Epithelial cell of proximal tubule (primary cell): ENCODE data around the gene OTULIN. TPM values are rescaled to one million over a fixed set of nuclear protein-coding genes. Genes with fewer than 3 reads are reported as not detected.

Experiments used
- DNase-seq: peaks from one replicate; pipeline ENCODE4 v3.0.0-alpha.2; 2011; ENCODE audit warnings: low read depth
- H3K4me3 ChIP-seq: 2 replicates; pipeline ENCODE4 v1.5.1; 2011; ENCODE audit warnings: low read depth, mild to moderate bottlenecking, low read length
- total RNA-seq: library from RNA; depleted of rRNA; stranded (reverse); fragments of >200 nt; gene quantifications from 2 replicates; pipeline ENCODE4 v1.2.3, GENCODE V29; 2015
- TF ChIP-seq, protein P1 (sequence below): conservative IDR thresholded peaks from 2 replicates; pipeline ENCODE4 v1.5.1; 2012; ENCODE audit warnings: low read depth, mild to moderate bottlenecking, low read length

Gene OTULIN
- total RNA-seq, 1 donor from 2014 or later, result 32.9 TPM

DNA sequence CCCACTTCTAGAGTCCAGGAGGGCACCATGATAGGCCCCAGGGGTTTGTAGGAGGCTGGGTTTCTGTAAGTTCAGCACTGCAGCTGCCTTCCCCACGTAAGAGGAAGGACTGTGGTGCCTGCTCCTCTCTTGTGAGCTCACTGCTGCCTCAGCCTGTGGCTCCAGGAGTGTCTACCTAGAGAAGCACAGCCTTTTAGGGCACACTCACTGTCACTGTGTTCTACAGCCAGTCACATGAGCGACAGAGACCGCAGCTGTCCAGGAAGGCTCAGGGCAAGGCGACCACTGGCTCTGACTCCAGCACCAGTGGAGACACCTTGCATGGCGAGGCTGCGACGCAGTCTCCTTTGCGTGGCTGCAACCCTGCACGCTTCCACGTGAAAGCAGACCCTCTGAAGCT is 72.8 kb downstream of the OTULIN start:
- no peak for DNase-seq
- no peak overlapping the region for H3K4me3 ChIP-seq
- TF ChIP-seq, protein P1, sequence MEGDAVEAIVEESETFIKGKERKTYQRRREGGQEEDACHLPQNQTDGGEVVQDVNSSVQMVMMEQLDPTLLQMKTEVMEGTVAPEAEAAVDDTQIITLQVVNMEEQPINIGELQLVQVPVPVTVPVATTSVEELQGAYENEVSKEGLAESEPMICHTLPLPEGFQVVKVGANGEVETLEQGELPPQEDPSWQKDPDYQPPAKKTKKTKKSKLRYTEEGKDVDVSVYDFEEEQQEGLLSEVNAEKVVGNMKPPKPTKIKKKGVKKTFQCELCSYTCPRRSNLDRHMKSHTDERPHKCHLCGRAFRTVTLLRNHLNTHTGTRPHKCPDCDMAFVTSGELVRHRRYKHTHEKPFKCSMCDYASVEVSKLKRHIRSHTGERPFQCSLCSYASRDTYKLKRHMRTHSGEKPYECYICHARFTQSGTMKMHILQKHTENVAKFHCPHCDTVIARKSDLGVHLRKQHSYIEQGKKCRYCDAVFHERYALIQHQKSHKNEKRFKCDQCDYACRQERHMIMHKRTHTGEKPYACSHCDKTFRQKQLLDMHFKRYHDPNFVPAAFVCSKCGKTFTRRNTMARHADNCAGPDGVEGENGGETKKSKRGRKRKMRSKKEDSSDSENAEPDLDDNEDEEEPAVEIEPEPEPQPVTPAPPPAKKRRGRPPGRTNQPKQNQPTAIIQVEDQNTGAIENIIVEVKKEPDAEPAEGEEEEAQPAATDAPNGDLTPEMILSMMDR, result no peak

DNA sequence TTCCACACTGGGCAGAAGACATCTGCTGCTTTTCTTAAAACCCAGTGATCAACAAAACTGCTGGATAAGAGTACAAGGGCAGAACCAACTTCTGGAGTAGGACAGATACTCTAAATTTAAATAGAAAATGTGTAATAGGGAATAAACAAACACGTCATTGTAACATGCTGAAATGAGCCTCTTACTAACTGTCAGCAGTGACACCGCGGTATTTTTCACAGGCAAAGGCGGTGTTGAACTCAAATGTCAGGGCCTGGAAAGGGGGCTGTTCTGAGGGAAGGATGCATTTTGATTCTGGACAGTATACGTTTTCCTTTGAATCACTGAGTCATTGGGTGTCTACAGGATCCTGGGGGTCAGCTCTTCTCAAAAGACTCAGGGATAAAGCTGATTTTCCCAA is 73.5 kb downstream of the OTULIN start:
- DNase-seq, result no peak
- TF ChIP-seq, protein P1, result no peak
- H3K4me3 ChIP-seq, result no peak overlapping the region

DNA sequence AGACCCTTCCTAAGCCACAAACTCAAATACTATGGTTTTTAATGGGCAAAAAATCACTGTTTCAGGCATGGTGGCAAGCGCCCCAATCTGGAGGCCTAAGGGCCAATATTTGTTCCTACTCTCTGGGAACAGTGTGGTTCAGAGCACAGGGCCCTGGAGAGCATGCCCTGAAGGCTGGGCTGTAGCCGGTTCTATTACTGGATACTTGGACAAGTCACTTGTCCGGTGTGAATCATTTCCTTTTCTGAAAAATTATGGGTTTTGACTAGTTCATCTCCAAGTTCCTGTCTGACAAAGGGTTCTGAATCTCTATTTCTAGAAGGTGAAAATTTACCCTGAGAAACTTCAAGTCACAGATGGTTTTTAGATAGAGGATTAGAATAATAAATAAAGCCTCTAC is 75.0 kb downstream of the OTULIN start:
- TF ChIP-seq, protein P1, result no peak
- DNase-seq, result no peak
- H3K4me3 ChIP-seq, result no peak overlapping the region

DNA sequence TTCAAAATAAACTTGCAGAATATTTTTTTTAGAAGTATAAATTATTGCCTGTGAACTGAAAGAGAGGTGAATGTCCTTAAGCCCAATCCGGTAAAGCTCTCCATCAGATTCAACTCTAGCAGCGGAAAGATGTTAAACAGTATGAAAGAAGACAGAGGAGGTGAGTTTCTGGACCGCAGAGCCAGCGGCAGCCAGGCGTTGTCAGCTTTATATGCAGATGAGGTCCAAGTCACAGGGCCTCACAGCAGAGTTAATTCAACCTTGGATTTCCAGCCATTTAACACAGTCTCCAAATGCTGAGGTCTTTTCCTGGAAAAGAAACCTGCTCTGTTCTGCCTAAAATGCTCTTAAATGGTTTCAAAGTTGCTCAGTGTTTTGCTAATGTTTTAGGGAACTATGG is 75.5 kb downstream of the OTULIN start:
- no peak overlapping the region for H3K4me3 ChIP-seq
- TF ChIP-seq, protein P1, result no peak
- no peak for DNase-seq

DNA sequence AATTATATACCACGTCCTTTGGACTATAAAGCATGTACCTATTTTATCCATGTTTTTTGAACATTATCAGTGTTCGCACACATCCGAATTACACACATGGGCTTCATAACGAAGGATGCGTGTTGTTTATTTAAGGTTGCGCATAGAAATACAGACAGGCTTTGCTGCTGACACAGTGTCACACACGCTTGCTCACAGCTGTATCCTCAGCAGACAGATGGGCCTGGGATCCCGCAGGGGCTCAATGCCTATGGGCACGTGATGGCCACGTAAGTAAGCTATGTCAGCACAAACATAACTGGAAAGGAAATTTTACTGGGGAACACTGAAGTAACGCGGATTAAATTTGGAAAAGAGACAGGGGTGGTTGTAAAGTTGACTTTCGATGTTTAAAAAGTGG is 76.6 kb downstream of the OTULIN start:
- DNase-seq, result no peak
- H3K4me3 ChIP-seq, result no peak overlapping the region
- TF ChIP-seq, protein P1, result no peak

DNA sequence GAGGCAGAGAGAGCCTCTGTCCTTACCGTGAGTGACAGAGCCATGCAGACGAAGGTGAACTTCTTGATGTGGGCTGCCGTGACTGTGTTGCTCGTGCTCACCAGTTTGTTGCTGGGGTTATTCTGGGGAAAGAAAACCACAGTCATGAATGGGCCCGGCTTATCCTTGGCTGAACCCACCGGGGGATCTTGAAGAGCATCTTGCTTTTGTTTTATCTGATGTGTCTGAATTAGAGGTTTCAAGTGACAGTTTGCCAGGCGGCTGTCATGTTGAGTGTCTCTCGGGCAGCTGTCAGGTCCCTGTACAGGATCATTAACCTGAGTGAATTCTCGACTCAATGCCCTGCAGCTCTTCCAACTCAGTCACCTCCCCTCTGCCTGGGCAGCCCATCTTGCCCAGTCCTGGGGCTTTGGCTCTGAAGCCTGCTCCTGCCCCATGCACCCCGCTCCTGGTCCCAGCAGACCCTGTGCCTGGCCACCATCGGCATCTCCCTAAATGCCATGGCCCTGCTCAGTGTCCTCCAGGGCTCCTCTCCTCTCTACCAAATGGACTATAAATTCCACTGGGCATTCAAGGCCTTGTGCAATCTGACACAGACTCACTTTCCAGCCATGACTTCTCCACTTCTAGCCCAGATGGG is 77.4 kb downstream of the OTULIN start:
- DNase-seq, result no peak
- H3K4me3 ChIP-seq, result no peak overlapping the region
- TF ChIP-seq, protein P1, result no peak

DNA sequence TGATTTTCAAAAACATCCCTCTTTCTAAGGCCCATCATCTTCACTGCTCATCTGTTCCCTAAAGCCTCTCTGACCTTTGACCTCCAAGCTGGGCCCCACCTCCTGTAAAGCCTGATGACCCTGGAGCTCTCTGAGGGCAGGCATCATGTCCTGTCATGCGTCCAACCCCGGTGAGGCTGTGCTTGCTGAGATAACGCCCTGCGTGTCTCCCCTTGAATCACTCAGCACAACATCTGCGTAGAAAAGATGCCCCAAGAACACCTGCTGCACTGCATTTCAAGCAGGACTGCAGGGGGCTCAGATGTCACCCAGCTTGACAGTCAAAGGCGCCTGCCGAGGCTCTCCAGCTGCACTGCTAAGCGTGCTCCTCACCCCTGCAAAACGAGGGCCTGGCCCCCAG is 78.0 kb downstream of the OTULIN start:
- DNase-seq, result no peak
- TF ChIP-seq, protein P1, result no peak
- no peak overlapping the region for H3K4me3 ChIP-seq
